ENCODE measurements around the gene MAGEF1.

DNA sequence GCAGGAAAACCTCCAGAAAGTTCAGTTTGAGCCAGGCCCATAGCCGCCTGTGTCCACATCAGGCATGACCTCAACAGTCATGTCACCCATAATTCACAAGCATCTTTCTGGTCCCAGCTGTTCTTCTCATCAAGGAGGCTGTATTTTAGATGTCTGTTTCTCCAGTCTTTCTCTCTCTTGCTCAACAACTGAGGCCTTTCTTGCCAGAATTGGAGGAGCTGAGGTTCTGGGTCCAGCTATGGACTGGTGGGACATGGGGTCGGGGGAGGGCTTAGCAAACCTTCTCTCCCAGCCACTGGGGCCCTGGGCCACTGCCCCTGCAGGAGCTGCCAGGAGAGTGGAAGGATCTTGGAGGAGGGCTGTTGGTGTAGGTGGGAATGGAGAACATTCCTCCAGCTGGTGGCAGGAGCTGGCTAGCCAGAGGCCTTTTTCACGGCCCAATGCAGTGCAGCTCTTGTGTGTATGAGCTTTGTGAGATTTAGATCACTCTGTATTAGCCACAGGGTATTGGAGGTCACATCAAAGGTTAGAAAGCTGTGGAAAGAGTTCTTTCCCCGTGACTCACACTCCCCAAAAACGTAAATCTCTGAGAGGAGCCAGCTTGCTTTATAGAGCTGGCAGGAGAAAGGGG is 23.5 kb downstream of the MAGEF1 start:
- TF ChIP-seq U2AF2 (optimal IDR thresholded peaks at IDR 0.05; ENCODE audit: low read depth, low read length) (no peak), KAT8 (IDR thresholded peaks at IDR 0.05; ENCODE audit: low read depth) (no peak), REST (IDR thresholded peaks at IDR 0.05; ENCODE audit: borderline replicate concordance) (no peak), REST (CRISPR knock-in tag; IDR thresholded peaks at IDR 0.05; ENCODE audit: low read depth) (no peak), TEAD4 (IDR thresholded peaks at IDR 0.05; ENCODE audit: low read length) (no peak), TEAD4 (CRISPR knock-in tag; IDR thresholded peaks at IDR 0.05; ENCODE audit: borderline replicate concordance) (no peak)
